Bone marrow (tissue), 2 donors: ENCODE results near the gene TC2N.
"Not testable (repeated sequence)": the region's sequence is repeated elsewhere in the genome, so short reads cannot be mapped to it uniquely, and the experiment has no call there.

Experiments
- DNase-seq, 2 donors: peaks; one replicate each; lab custom pipeline; 2025; lab: John Stamatoyannopoulos, UW

The TC2N gene

DNA sequence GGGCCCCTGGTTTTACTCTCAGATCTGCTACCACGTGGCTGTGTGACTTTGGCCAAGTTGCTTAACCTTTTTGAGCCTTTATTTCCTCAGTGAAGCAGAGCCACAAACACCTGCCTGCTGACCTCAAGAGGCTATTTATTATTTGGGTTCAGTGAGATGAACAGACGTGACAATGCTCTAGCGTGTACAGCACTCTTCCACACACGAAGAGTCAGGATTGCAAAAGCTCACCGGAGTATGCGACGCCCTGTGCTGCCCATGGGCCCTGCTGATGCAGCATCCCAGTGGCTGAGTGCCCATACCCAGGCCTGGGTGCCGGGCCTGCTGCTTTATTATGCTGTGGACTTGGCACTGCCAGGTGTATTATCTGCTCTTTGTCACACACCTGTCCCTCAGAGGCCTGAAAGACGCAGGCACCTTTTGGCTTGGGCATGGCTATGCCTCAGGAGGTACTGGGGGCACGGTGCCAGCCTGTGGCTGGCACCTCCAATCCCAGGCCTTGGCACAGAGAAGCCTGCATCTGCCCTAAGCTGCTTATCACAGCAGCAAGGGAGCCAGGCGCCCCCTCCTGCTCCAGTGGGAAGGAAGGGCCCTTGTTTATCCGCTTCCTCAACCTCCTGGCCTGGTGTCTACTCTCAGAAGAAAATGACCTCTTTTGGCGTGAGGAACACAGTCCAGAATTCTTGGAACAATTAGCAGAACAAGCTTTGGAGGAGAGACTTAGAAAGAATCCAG lies 22.3 kb upstream of the TC2N start:
- DNase-seq: no peak

- no peak for DNase-seq
Measured at GRCh38 chr14:91888641-91889476, 21.5 kb upstream of the TC2N start.

GRCh38 chr14:91886961-91887360 lies 19.6 kb upstream of the TC2N start:
- no peak for DNase-seq

DNA sequence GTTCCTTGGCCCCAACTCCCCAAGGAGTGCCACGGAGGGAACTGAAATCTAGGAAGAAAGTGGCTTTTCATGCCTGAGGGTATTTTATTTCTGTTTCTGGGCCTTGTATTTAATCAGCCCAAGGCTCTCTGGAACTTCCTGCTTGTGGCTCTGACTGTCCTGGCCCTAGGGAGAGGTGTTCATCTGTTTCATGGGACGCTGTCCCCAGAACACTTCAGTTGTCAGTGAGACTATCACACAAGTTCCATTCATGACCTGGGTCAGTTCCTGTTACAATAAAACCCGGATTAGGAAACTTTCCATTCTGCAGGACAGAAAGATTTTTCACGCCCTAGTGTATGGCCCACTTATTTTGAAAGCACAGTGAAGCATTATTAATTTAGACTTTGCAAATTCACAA lies 18.5 kb upstream of the TC2N start:
- no peak for DNase-seq

DNA sequence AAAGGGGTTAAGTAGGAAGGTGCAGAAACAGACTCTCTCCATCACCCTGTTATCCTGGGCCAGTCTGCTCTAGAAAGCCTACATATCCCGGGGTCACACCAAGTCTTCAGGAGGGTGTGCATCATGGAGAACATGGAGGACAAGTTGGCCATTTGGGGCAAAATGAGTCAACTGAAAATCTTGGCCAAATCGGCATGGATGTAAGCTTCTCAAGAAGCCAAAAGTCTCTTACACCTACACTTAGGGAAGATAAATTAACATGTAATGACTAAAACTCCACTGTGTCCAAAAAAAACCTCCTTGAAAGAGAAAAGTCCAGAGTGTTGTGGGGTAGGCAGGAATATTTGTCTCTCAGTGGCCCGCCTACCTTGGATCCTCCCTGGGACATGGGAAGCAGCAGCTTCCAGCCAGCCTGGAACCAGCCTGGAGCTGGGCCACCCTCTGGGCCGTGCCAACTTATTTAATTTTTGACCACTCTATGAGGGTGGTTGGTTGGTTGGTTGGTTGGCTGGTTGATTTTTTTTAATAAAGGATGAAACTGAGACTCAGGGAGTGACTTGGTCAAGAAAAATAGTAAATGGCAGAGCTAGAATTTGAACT lies 17.9 kb upstream of the TC2N start:
- no peak for DNase-seq

- DNase-seq: no peak
Measured at GRCh38 chr14:91884664-91885063, 17.3 kb upstream of the TC2N start.

GRCh38 chr14:91883753-91884152 lies 16.4 kb upstream of the TC2N start:
- no peak for DNase-seq

DNA sequence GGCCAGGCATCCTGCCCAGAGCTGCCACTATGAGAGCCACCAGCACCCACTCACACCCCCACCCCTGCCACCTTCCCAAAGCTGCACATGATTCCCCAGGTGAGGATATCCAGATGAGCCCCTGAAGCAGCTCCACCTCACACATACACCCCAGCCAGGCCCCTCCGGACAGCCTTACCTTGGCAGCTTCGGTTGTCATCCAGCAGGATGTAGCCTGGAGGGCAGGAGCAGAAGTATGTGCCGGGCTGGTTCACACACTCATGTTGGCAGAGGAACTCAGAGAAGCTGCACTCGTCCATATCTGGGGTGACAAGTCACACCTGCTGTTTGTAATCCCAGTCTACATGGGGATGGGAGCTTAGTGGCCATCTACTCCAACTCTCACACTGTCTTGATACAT lies 15.4 kb upstream of the TC2N start:
- no peak for DNase-seq

GRCh38 chr14:91882369-91882768 lies 15.0 kb upstream of the TC2N start:
- no peak for DNase-seq

DNA sequence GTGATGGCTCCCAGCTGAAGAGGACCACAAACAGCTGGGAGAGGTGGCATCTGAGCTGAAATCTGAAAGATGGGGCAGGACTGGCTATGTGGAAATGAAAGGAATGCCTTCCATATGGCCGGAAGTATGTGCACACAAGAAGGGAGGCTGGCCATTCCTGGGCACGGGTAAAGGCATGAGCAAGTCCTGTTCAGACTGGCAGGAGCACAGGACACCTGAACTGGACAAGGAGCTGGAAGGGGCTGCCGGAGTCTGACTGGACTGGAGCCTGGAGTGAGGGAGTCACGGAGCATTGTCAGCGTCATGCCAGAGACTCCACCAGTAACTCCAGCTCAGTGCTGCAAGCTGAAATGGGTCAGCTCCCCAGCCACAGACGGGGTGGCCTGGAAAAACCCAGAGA lies 11.9 kb upstream of the TC2N start:
- no peak for DNase-seq

- no peak for DNase-seq
Measured at GRCh38 chr14:91878274-91878673, 10.9 kb upstream of the TC2N start.

DNA sequence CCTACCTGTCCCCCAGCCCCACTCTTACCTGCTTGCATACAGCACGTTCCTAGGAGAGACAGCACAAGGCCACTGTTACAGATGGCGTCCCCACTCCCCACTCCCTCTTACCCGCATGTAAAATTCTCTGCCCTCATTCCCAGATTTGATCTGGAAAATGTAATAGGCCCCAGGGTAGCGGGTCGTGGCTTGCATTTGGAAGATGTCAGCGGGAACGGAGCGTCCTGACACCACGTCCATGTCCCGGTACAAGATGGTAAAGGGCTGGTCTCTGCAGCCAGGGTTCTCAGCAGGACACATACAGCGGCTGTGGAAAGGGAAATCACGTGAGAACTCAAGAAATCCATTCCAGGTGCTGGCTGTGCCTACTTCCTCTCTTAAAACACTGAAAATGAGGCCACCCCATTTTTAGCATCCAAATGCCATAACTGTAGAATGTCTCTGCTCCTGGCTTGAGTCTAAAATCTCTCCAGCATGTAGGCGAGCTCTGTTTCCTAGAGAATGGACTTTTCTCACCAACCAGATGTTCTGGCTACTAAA lies 10.1 kb upstream of the TC2N start:
- no peak for DNase-seq

DNA sequence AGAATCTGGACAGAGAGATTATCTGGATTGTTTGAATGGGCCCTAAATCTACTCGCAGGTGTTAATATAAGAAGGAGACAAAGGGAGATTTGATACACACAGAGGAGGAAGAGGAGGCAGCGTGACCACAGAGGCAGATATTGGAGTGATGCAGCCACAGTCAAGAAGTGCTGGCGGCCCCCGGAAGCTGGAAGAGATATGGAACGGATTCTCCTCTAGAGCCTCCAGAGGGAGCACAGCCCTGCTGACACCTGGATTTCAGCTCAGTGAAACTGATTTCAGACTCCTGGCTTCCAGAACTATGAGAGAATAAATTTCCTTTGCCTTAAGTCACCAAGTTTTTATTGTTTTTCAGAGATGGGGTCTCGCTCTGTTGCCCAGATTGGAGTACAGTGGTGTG lies 9.2 kb upstream of the TC2N start:
- DNase-seq: no peak

GRCh38 chr14:91875525-91876286 lies 8.4 kb upstream of the TC2N start:
- DNase-seq: no peak

DNA sequence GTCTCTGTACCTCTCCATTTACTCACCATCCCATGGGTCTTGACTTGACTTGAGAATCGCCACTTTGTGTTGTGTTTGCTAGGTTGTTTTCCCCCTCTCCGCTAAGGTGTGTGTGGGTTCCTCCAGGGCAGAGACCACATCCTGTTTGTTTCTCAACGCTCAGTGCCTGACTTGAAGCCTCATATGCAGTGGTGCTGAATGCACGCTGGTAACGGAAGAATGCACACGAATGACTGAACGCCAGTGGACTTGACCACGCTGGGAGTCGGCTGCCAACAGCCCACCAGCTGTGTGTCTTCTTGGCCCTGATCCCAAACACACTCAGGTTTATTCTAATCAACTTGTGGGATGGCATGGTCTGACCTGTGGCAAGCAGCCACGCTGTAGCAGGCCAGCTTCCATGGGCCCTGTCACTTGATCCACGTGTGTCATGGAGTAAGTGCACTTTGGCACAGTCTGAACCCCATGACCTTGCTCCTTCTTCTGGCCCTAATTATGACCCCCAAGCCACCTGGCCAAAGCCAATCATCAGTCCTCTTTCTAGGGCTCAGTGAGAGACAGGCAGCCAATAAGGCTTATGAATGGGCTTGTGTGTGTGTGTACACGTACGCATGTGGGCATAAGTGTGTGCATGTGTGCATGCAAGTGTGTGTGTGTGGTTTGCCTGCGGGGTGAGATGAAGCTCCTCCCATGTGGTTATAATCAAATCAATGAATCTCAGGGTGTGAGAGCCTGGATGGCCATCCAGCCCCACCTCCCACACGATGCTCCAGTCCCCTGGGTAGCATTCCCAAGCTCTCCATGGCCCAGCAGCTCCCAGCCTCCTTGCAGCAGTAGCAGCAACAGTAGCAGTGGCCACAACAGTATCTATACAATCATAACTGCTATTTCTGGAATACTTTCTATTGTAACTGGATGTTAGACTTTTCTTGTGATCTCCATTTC lies 6.4 kb upstream of the TC2N start:
- DNase-seq: no peak

DNA sequence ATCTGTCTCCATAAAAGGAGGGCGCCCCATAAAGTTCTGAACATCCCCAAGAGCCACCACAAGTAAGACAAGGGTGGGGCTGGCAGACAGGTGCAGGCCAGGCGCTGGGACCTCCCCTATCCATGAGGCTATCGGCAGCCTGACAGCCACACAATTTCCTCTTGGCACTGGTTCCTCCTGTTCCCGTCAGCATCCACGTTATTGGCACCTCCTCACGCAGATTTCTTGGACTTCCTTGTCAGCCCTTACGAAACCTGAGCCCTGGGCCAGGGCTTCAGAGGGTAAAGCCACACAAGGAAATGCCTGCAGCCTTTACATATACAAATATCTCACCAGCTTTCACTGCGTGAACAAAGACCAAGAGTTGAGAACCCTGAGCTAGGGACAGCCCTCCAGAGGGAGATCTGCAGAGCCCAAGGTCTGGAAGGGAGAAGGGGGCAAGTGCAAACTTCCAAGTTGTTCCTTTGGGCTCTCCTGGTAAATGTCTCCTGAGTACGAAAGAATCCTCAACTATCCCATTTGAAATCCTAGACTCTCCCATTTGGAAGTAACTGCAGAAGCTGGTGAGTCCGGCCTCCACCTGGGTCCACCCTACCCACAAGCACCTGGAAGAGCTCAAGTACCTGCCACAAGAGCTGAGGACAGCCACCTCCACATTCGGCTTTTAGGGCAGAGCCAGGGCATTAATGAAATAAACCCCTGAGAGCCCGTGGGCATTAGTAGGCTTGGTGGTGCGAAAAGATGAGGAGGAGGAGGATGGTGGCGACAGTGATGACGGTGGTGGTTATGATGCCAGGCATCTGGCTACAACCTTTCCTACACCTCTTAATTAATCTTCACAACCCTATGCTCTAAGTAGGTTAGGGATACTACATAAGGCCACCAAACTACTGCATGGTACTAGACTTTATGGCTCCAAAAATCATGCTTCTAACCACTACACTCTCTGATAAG lies 5.5 kb upstream of the TC2N start:
- no peak for DNase-seq

DNA sequence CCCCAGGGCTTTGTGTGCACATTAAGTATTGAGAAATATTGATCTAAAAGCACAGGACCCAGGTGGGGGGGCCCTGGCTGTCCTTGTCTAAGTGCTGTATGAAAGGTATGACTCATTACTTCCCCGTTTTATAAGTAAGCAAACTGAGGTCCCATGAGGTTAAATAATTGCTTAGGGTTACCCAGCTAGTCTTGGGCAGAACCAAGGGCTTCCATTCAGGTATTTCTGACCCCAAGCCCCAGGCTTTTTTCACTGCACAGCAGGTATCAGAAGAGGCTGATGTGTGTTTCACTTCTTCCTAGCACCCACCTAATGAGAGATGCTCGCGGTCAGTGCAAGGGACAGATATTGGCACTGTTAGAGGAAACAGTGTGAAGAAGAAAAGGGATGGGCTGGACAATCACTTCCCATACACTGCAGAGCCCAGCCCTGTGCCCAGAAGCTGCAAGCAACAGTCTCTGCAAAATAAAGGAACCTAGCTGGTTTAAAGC lies 4.7 kb upstream of the TC2N start:
- DNase-seq: no peak

GRCh38 chr14:91871401-91871800 lies 4.1 kb upstream of the TC2N start:
- not testable (repeated sequence) for DNase-seq

GRCh38 chr14:91870890-91871289 lies 3.6 kb upstream of the TC2N start:
- no peak for DNase-seq

DNA sequence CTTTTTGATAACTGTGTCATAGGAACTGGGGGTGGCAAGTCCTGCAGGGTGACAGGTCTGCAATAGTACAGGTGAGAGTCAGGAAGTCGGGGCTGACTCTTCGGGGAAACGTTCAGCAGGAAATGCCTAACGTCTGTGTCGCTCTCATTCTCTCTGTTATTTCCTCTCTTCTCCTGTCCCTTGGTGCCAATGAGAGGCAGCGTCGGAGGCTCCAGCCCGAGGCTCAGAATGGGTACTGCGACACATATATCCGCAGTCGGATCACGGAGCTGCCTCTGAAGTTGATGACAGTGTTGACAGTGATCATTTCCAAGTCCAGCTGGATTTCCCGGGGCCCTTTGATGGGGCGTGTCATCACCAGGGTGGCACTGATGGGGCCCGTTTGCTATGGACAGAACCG lies 2.7 kb upstream of the TC2N start:
- DNase-seq: no peak
